NCI-H1105 treated with DMSO at 0.1 percent for 48 hours (cell line): ENCODE measurements around the gene ARHGEF17.
"Not testable (repeated sequence)": the region's sequence is repeated elsewhere in the genome, so short reads cannot be mapped to it uniquely, and the experiment has no call there.

Source experiments
- DNase-seq: peaks from one replicate; lab custom pipeline; 2025; lab: John Stamatoyannopoulos, UW

ARHGEF17 gene

DNA sequence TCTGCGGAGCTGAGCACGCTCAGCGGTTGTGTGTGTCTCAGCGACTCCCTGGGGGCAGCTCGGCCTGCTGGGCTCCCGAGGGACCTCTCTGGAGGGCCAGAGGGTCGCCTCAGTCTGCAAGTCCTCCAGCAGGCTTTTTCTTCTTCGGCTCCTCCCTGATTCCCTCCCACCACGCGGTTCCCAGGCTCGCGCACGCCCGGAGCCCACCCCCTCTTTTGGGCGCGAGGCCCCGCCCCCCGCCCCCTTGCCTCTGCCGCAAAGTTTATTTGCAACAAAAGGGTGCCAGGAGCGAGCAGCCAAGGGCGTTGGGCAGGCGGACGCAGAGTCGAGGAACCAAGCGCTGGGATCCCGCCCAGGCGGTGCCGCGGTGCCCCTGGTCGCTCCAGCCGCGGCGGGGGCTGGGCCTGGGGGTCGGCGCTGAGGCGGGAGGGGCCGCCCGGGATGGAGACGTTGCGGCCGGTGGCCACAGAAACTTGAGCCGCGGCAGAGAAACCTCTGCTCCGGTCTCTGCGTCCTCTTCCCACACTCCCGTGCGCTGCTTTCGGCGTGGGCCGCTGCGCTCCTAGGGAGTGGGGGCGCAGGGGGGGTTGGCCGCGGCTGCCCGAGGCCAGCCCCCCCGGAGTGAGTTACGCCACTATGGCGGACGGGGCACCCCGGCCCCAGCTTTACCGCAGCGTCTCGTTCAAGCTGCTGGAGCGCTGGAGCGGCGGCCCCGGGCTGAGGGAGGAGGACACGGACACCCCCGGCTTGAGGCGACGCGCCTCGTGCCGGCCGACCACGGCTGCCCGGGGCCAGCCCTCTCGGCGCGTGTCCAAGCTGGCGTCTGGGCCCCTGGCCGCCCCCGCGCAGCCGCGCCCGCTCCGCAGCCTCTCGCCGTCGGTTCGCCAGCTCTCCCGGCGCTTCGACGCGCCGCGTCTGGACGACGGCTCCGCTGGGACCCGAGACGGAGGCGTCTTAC lies at the start of gene ARHGEF17:
Gene ARHGEF17 (plus strand): TSS at position 274 of the 958 bp plus-strand sequence. CDS start 363 bp downstream, at position 637.
- DNase-seq, result peak; percentile 90

GRCh38 chr11:73259406-73260126 lies 48.5 kb upstream of the ARHGEF17 start:
- no peak for DNase-seq

DNA sequence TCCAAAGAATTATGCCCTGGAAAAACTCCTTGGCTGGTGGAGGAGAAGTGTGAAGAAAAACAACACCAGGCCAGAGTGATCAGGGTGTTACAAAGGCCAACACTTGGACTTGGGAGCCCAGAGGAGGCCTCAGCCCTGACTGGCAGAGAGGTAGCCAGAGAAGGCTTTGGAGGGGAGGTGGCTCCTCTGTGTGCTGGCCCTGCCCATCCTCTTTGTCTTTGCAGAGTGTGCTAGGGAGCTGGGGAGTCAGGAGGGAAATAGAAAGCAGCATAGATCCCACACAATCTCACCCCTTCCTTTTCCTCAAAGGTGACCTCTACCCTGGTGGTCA lies 48.0 kb upstream of the ARHGEF17 start:
- no peak for DNase-seq

DNA sequence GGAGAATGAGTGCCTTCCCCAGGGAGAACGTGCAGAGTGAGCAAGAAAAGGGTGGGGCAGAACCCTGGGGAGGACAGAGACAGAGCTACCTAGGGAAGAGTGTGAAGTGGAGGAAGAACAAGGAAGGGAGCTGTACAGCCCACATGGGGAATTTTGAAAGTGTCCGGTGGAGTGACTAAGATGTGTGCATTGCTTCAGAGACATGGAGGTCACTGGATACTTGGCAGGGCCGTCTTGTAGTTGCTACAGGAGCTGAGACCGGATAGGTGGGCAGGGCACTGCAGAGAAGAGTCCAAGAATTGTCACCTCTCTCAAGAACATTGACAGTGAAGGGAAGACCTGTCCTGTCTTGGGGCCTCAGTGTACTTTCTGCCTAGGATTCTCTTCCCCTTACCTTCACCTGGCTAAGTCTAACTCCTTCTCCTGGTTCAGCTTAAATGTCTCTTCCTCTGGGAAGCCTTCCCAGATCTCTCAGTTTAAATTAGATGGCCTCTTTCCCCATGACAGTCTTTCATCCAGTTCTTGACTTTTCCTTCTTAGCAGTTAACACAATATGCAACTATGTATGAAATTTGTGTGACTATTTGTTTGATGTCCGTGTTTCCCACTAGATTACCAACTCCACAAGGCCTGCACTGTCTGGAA lies 45.1 kb upstream of the ARHGEF17 start:
- no peak for DNase-seq

DNA sequence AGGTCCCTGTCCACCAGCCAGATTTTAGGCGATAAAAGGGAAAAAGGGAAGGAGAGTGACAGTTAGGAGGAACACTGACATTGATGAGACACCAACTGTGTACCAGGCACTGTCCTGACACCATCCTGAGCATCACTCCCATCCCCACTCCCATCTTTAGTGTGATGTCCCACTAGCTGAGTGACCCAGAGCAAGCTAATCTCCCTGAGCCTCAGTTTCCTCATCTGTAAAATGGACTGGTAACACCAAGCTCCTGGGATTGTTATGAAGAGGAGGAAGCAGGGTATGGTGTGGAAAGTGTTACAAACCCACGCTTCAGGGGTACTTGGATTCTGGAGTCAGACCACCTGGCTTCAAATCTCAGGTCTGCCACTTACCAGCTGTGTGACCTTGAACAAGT lies 44.4 kb upstream of the ARHGEF17 start:
- DNase-seq, result no peak

GRCh38 chr11:73265278-73265810 lies 42.7 kb upstream of the ARHGEF17 start:
- DNase-seq, result no peak

- no peak for DNase-seq
Observed at GRCh38 chr11:73265853-73266645, 42.0 kb upstream of the ARHGEF17 start.

DNA sequence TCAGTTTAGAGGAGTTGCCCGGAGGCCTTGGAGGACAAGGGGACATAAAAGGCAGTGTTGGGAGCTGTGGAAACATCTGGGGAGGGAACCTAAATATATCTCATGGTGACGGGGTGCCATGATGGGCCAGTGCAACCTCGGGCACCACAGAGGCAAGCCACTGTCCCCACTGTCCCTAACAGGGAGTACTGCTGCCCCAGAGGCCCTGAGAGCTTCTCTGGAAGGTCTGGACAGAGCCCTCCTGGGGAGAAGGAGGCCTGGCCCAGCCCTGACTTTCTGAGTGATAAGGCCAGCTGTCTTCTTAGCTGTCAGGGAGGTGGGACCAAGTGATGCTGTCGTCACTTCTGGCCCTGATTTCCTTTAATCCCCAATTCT lies 41.4 kb upstream of the ARHGEF17 start:
- no peak for DNase-seq

DNA sequence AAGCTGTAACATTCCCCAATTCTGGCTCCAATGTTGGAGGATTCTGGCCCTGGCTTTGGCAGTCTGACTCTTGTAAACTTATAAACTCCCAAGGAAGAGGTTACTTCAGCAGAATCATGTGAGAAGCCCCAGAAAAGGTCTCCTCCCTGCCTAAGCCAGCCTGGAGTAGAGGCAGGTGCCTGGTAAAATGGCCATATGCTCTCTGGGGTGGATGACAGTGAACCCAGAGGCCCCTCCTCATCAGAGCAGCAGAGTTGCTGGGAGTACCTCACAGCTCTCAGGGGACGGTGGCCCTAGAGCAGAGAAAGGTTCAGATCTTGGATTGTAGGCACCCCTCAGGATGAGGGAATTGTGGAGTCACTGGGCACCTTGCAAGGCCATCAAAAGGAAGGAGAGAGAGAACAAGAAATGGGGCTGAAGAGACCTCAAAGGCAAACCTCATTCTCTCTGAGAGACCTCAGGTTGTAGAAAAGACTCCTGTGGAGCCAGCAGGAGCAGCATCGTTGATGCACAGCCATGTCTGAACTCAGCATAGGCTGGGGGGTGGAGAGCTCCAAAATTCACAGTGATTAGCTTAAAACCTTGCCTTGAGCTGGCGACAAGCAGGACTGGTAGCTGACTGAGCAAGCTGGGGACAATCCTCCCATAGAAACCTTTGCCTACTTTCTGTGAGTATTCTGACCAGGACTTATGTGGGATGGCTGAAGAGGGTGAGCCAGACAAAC lies 40.8 kb upstream of the ARHGEF17 start:
- no peak for DNase-seq

GRCh38 chr11:73267906-73268540 lies 40.1 kb upstream of the ARHGEF17 start:
- DNase-seq, result no peak

GRCh38 chr11:73268671-73269271 lies 39.3 kb upstream of the ARHGEF17 start:
- no peak for DNase-seq

DNA sequence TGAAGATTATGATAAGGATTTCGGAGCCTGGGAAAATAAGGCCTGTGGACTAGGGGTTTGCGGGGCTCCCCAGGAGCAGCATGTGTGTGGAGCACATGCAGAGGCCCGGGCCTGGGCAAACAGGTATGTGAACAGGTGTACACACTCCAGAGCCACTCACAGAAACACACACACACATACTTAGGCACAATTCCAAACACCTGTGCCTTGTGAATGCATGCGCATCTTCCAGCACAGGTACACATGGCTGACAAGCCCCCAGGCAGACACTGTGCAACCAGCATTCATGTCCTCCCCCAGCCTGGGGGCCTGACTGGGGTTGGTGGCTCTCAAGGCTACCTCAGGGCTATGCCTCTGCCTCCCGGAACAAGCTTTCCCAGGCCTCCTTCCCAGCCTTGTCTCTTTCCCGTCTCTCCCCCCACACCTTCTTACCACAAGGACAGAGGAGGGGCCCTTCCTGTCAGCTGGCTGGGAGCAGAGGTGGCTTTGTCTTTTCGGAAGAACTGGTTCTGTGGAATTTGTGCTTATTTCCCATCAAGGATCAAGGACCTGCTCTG lies 38.5 kb upstream of the ARHGEF17 start:
- no peak for DNase-seq

- DNase-seq, result no peak
Observed at GRCh38 chr11:73270016-73270854, 37.8 kb upstream of the ARHGEF17 start.

DNA sequence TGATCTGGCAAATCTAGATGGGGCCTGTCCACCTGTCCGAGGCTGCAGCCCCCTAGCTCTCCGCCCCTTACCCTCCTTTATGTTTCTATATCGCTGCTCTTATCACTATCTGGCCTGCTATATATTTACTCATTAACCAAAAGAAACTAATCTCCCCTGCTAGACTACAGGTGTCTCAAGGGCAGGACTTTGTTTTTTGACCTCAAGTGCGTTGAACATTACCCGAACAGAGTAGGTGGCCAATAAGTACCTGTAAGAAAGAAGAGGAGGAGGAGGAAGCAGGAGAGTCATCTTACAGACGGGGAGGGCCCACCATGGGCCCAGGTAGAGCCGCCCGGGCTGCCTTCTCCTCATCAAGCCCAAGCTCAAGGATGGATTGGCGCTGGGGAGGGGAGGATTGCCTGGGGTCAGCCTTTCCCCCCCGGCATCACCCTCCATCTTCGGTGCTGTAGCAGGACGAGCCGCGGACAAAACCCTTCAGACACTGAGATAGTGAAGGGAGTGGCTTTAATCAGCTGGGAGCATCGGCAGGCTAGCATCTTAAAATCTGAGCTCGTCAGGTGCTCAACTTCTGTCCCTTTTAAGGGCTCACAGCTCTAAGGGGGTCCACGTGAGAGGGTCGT lies 37.1 kb upstream of the ARHGEF17 start:
- no peak for DNase-seq

DNA sequence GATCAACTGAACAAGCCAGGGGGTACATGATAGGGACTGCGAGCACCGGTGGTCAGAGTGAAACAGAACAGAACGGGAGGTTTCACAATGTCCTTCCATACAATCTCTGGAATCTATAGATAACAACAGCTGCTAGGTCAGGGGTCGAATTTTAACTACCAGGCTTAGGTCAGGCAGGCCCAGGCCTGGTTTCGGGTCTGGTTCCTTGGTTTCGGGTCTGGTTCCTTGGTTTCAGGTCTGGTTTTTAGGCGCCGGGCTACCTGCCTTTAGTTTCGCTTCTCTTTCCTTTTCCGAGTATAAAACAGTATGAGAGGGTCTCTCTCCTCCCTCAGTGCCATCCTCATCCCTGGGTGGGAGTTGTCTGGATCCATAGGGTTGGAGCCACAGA lies 36.6 kb upstream of the ARHGEF17 start:
- not testable (repeated sequence) for DNase-seq

- no peak for DNase-seq
Observed at GRCh38 chr11:73271936-73272679, 36.0 kb upstream of the ARHGEF17 start, which contains the start of gene P2RY6. P2RY6 (plus strand) TSS chr11:73272338; CDS start chr11:73296519, 24,181 bp downstream.

- DNase-seq, result no peak
Observed at GRCh38 chr11:73272680-73273038, 35.4 kb upstream of the ARHGEF17 start.
